ENCODE data around the gene IQCM. TPM values are rescaled to one million over a fixed set of nuclear protein-coding genes. Genes with fewer than 3 reads are reported as not detected.
"Not testable (repeated sequence)": the region's sequence is repeated elsewhere in the genome, so short reads cannot be mapped to it uniquely, and the experiment has no call there.

The IQCM gene
- total and polyA plus RNA-seq, 2 donors (not counting 3 experiments of a cell fraction or from before 2014, with no cell fraction given), result not detected

DNA sequence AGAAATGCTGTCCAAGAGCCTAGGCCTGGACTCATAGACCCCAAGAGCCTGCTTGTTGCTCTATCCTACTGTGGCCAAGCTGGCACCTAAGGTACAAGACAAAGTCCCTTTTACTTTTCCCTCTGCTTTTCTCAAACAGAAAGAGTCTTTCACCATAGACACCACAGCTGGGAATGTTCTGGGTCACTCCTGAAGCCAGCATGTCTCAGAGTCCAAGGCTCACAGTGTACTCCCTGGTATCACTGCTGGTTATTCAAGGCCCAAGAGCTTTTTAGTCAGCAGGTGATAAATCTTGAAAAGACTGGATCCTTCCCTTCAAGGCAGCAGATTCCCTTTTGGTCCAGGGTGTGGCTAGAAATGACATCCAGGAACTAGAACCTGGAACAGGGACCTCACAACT is 328.8 kb downstream of the IQCM start:
- dilution Hi-C loops (cut with MboI; ENCODE audit: extremely low pct_ligation_motif_present, low sequenced_read_pairs), result no loop called here
- H3K79me2 ChIP-seq (ENCODE audit: control insufficient read depth, insufficient read depth, low read length), result no peaks in the 10 kb centered on the region
- H3K9me3 ChIP-seq (replicated peaks; ENCODE audit: control insufficient read depth, insufficient read depth, low read length), result no peaks in the 10 kb centered on the region
- ChIA-PET CTCF (no interaction called here), POLR2A (no interaction called here)
- intact Hi-C loops (cut with micrococcal nuclease), result no loop called here
- DNase-seq (ENCODE audit: low read depth, low spot score) (no peak), FAIRE-seq (no peak)
- no peak overlapping the region for H3K4me3 ChIP-seq (replicated peaks in 1 of 3; ENCODE audit: insufficient read depth in 1 of 3, low read depth in 1 of 3, low read length in 3 of 3)
- no peaks in the 10 kb centered on the region for H3K9me1 ChIP-seq (replicated peaks; ENCODE audit: control insufficient read depth, extremely low read depth, insufficient read depth, low read length)
- BruUV-seq (replicated peaks), result no TSS peak
- H3K9ac ChIP-seq (replicated peaks; ENCODE audit: extremely low read depth, insufficient read depth, low read length), result no peak overlapping the region
- no peaks in the 10 kb centered on the region for H3K36me3 ChIP-seq (ENCODE audit: control insufficient read depth in 2 of 2, extremely low read depth in 1 of 2, insufficient read depth in 2 of 2, low read length in 2 of 2)
- TF ChIP-seq POLR2A (IDR thresholded peaks at IDR 0.05; ENCODE audit: low read depth, low read length) (no peak), FOS (IDR thresholded peaks at IDR 0.05; ENCODE audit: borderline replicate concordance, insufficient read depth, low read length) (no peak), JUN (IDR thresholded peaks at IDR 0.05; ENCODE audit: borderline replicate concordance, insufficient read depth, insufficient read length, low read depth) (no peak), EZH2 (IDR thresholded peaks at IDR 0.05; ENCODE audit: borderline replicate concordance, low read depth, low read length, severe bottlenecking) (no peak), POLR2AphosphoS5 (IDR thresholded peaks at IDR 0.05; ENCODE audit: insufficient read depth, low read depth, low read length) (no peak), GATA2 (IDR thresholded peaks at IDR 0.05; ENCODE audit: insufficient read depth, insufficient read length, low read depth, low read length) (no peak), CTCF (IDR thresholded peaks at IDR 0.05; ENCODE audit: extremely low read depth in 1 of 2, insufficient read depth in 1 of 2, low read depth in 1 of 2, low read length in 2 of 2) (no peak), MYC (IDR thresholded peaks at IDR 0.05; ENCODE audit: low read depth, low read length) (no peak)
- TF ChIP-seq, protein P1, sequence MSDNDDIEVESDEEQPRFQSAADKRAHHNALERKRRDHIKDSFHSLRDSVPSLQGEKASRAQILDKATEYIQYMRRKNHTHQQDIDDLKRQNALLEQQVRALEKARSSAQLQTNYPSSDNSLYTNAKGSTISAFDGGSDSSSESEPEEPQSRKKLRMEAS (IDR thresholded peaks at IDR 0.05; ENCODE audit: insufficient read depth, insufficient read length), result no peak
- no peak overlapping the region for H3K27ac ChIP-seq (ENCODE audit: insufficient read depth, low read depth, low read length)
- no peak overlapping the region for H3K4me2 ChIP-seq (ENCODE audit: insufficient read depth, low read length)
- H4K20me1 ChIP-seq (replicated peaks; ENCODE audit: control insufficient read depth, extremely low read depth, insufficient read depth, low read length), result no peaks in the 10 kb centered on the region
- no peak overlapping the region for H2AFZ ChIP-seq (ENCODE audit: low read depth, low read length)
- no peaks in the 10 kb centered on the region for H3K4me1 ChIP-seq (ENCODE audit: control insufficient read depth, extremely low read depth, insufficient read depth, low read length)
- H3K27me3 ChIP-seq (ENCODE audit: control insufficient read depth in 2 of 2, insufficient read depth in 2 of 2, low read length in 2 of 2), result no peaks in the 10 kb centered on the region

DNA sequence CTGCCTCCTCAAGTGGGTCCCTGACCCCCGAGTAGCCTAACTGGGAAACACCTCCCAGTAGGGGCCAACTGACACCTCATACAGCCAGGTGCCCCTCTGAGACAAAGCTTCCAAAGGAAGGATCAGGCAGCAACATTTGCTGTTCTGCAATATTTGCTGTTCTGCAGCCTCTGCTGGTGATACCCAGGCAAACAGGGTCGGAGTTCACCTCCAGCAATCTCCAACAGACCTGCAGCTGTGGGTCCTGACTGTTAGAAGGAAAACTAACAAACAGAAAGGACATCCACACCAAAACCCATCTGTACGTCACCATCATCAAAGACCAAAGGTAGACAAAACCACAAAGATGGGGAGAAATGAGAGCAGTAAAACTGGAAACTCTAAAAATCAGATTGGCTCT is 347.0 kb downstream of the IQCM start:
- POLR2A ChIA-PET; DNase-seq (ENCODE audit: low read depth, low spot score); H3K9ac ChIP-seq (replicated peaks; ENCODE audit: extremely low read depth, insufficient read depth, low read length); CTCF ChIA-PET; FAIRE-seq; intact Hi-C loops (cut with micrococcal nuclease); H3K27ac ChIP-seq (ENCODE audit: insufficient read depth, low read depth, low read length); dilution Hi-C loops (cut with MboI; ENCODE audit: extremely low pct_ligation_motif_present, low sequenced_read_pairs); H2AFZ ChIP-seq (ENCODE audit: low read depth, low read length); H3K4me2 ChIP-seq (ENCODE audit: insufficient read depth, low read length); H3K79me2 ChIP-seq (ENCODE audit: control insufficient read depth, insufficient read depth, low read length); BruUV-seq (replicated peaks); H3K9me3 ChIP-seq (replicated peaks; ENCODE audit: control insufficient read depth, insufficient read depth, low read length); H3K9me1 ChIP-seq (replicated peaks; ENCODE audit: control insufficient read depth, extremely low read depth, insufficient read depth, low read length); H3K36me3 ChIP-seq (ENCODE audit: control insufficient read depth in 2 of 2, extremely low read depth in 1 of 2, insufficient read depth in 2 of 2, low read length in 2 of 2); H4K20me1 ChIP-seq (replicated peaks; ENCODE audit: control insufficient read depth, extremely low read depth, insufficient read depth, low read length); H3K4me1 ChIP-seq (ENCODE audit: control insufficient read depth, extremely low read depth, insufficient read depth, low read length); H3K27me3 ChIP-seq (ENCODE audit: control insufficient read depth in 2 of 2, insufficient read depth in 2 of 2, low read length in 2 of 2); H3K4me3 ChIP-seq (replicated peaks in 1 of 3; ENCODE audit: insufficient read depth in 1 of 3, low read depth in 1 of 3, low read length in 3 of 3): not testable (repeated sequence)
